ENCODE data around the gene OSBPL8. TPM values are rescaled to one million over a fixed set of nuclear protein-coding genes. Genes with fewer than 3 reads are reported as not detected.

The OSBPL8 gene
- total and polyA plus RNA-seq, 9 of the 15 experiments (the other 6 are each of a cell fraction or from before 2014, with no cell fraction given) = 17.4 to 82.7 (median 42.8) TPM

DNA sequence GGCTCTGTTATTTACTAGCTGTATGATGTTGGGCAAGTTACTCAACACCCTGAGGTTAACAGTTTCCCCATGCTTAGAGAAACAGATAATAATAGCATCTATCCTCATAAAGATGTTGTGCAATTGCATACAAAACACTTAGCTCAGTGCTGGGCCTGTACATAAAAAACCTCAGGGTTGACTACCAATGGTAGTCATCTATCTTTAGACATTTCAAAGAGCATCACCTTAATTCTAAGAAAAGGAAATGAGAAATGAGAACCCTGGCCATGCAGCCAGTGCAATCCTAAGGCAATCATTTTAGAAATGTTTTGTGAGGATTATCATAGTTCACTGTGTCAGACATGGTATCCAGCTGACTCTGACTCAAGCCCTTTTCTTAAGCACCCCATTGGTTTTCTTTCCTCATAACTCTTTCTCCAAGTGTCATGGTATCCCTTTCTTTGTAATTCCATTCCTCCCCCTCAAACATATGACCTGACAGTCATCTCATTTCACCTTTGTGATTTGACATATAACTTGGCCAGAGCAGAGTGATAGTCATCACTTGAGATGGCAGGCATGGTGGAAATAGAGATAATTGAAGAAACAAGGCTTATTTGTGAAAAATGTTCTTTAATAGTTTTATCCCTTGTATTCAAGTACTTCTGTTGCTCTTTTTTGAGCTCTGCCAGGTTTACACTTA, 29.5 kb upstream of the OSBPL8 start:
- Histone ChIP-seq H3K9me3 (replicated peaks; ENCODE audit: control insufficient read depth, insufficient read depth, low read depth, low read length) (no peaks in the 10 kb centered on the region), H3K79me2 (ENCODE audit: control insufficient read depth, insufficient read depth, low read length) (no peaks in the 10 kb centered on the region), H4K20me1 (replicated peaks; ENCODE audit: control insufficient read depth, insufficient read depth, low read length) (no peaks in the 10 kb centered on the region), H3K36me3 (ENCODE audit: control insufficient read depth, insufficient read depth, low read length) (no peaks in the 10 kb centered on the region), H2AFZ (ENCODE audit: low read depth, low read length) (no peak overlapping the region), H3K4me2 (ENCODE audit: insufficient read depth, low read length) (no peak overlapping the region), H3K4me3 (no peak overlapping the region), H3K27ac (ENCODE audit: extremely low read depth, low read depth, low read length) (no peak overlapping the region), H3K9ac (ENCODE audit: insufficient read depth in 1 of 2, low read depth in 2 of 2, low read length in 2 of 2) (no peak overlapping the region), H3K4me1 (replicated peaks in 1 of 2; ENCODE audit: control insufficient read depth in 2 of 2, insufficient read depth in 2 of 2, low read length in 2 of 2) (no peaks in the 10 kb centered on the region; a peak in 1 of 5 replicates), H3K9me1 (ENCODE audit: control insufficient read depth, insufficient read depth, low read length) (no peaks in the 10 kb centered on the region), H3K27me3 (ENCODE audit: control insufficient read depth in 2 of 2, insufficient read depth in 2 of 2, low read length in 2 of 2) (no peaks in the 10 kb centered on the region)
- CTCF ChIA-PET (ENCODE audit: low intra/inter-chr PET ratio) = no interaction called here
- TF ChIP-seq RBM34 (IDR thresholded peaks at IDR 0.05; ENCODE audit: borderline replicate concordance, insufficient read depth, low read length) (no peak), CEBPB (tag; IDR thresholded peaks at IDR 0.05) (peak; percentile 59), ZC3H4 (CRISPR knock-in tag; IDR thresholded peaks at IDR 0.05; ENCODE audit: borderline replicate concordance) (no peak), CEBPG (CRISPR knock-in tag; IDR thresholded peaks at IDR 0.05) (no peak), CEBPG (tag; conservative IDR thresholded peaks at IDR 0.05 in 1 of 2, IDR thresholded peaks at IDR 0.05 in 1 of 2) (peak; percentile 61 to 90), ADNP (tag; IDR thresholded peaks at IDR 0.05) (no peak), GATAD2A (IDR thresholded peaks at IDR 0.05) (no peak)
- TF ChIP-seq, protein P1, sequence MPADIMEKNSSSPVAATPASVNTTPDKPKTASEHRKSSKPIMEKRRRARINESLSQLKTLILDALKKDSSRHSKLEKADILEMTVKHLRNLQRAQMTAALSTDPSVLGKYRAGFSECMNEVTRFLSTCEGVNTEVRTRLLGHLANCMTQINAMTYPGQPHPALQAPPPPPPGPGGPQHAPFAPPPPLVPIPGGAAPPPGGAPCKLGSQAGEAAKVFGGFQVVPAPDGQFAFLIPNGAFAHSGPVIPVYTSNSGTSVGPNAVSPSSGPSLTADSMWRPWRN (IDR thresholded peaks at IDR 0.05; ENCODE audit: low read depth) = no peak
- FAIRE-seq = no peak
- POLR2A ChIA-PET = interaction anchor here (1.0 kb wide), 1 partner anchor 11 kb away, joined by 3 read pairs; no protein-coding TSS in a partner anchor
- in situ Hi-C loops (cut with MboI) (no loop called here), intact Hi-C loops (cut with micrococcal nuclease) (loop anchor here (5.0 kb wide), 2 partner anchors 117 to 547 kb away; no protein-coding TSS in a partner anchor)
- no peak for DNase-seq (ENCODE audit: extremely low read depth in 1 of 4, low spot score in 3 of 4)
- no peak for ATAC-seq
- no TSS peak for BruUV-seq (replicated peaks)
